H9 (cell line): ENCODE measurements around the gene RPRD2. TPM values are rescaled to one million over a fixed set of nuclear protein-coding genes. Genes with fewer than 3 reads are reported as not detected.

Source experiments
- DNase-seq: peaks from one replicate; pipeline ENCODE4 v3.0.0-alpha.2; 2017
- H2AFZ ChIP-seq: one replicate; pipeline ENCODE4 v1.6.1; 2013; ENCODE audit warnings: mild to moderate bottlenecking, low read length, control low read depth, moderate library complexity
- H2AK5ac ChIP-seq: 2 replicates; pipeline ENCODE4 v1.6.1; 2013; ENCODE audit warnings: low read length, control low read depth, mixed read lengths; ENCODE audit not compliant: insufficient read length
- H2BK120ac ChIP-seq: one replicate; pipeline ENCODE4 v1.6.1; 2013; ENCODE audit warnings: low read depth, mild to moderate bottlenecking, low read length, control low read depth, inconsistent platforms; ENCODE audit not compliant: poor library complexity, severe bottlenecking
- H2BK12ac ChIP-seq: 2 replicates; pipeline ENCODE4 v1.6.1; 2013; ENCODE audit warnings: low read length, control low read depth, mixed read lengths, low read depth; ENCODE audit not compliant: insufficient read length
- H2BK15ac ChIP-seq: 2 replicates; pipeline ENCODE4 v1.6.1; 2013; ENCODE audit warnings: low read depth, low read length, control low read depth
- H2BK20ac ChIP-seq: one replicate; pipeline ENCODE4 v1.6.1; 2013; ENCODE audit warnings: low read depth, mild to moderate bottlenecking, low read length, control low read depth, inconsistent platforms; ENCODE audit not compliant: poor library complexity, severe bottlenecking
- H2BK5ac ChIP-seq: 2 replicates; pipeline ENCODE4 v1.6.1; 2013; ENCODE audit warnings: low read length, control low read depth, mixed read lengths; ENCODE audit not compliant: insufficient read length
- H3K14ac ChIP-seq: 2 replicates; pipeline ENCODE4 v1.6.1; 2013; ENCODE audit warnings: low read length, control low read depth; ENCODE audit not compliant: insufficient read depth
- H3K18ac ChIP-seq: 2 replicates; pipeline ENCODE4 v1.6.1; 2013; ENCODE audit warnings: low read depth, mild to moderate bottlenecking, mixed read lengths, low read length, control low read depth; ENCODE audit not compliant: insufficient read length
- H3K23ac ChIP-seq: 2 replicates; pipeline ENCODE4 v1.6.1; 2013; ENCODE audit warnings: low read length, control low read depth, mixed read lengths, low read depth; ENCODE audit not compliant: insufficient read length
- H3K23me2 ChIP-seq: 2 replicates; pipeline ENCODE4 v1.6.1; 2013; ENCODE audit warnings: low read depth, mild to moderate bottlenecking, mixed read lengths, low read length, control low read depth; ENCODE audit not compliant: insufficient read length, poor library complexity, severe bottlenecking
- H3K27ac ChIP-seq: 2 replicates; pipeline ENCODE4 v1.5.1; 2013; ENCODE audit warnings: low read length, control low read depth, mixed read lengths, low read depth; ENCODE audit not compliant: insufficient read length
- H3K27me3 ChIP-seq: 2 replicates; pipeline ENCODE4 v1.6.1; 2013; ENCODE audit warnings: low read length, control low read depth, inconsistent platforms; ENCODE audit not compliant: insufficient read depth
- H3K4ac ChIP-seq: 2 replicates; pipeline ENCODE4 v1.6.1; 2013; ENCODE audit warnings: low read depth, mild to moderate bottlenecking, control low read depth, inconsistent platforms, low read length, moderate library complexity
- H3K4me1 ChIP-seq: 2 replicates; pipeline ENCODE4 v1.6.1; 2013; ENCODE audit warnings: low read length, control low read depth, inconsistent platforms; ENCODE audit not compliant: insufficient read depth
- H3K4me2 ChIP-seq: 2 replicates; pipeline ENCODE4 v1.6.1; 2013; ENCODE audit warnings: low read length, control low read depth, mixed read lengths; ENCODE audit not compliant: insufficient read length, insufficient read depth
- H3K56ac ChIP-seq: 2 replicates; pipeline ENCODE4 v1.6.1; 2013; ENCODE audit warnings: low read depth, mild to moderate bottlenecking, mixed read lengths, low read length, control low read depth; ENCODE audit not compliant: insufficient read length
- H3K79me1 ChIP-seq: 2 replicates; pipeline ENCODE4 v1.6.1; 2013; ENCODE audit warnings: low read depth, mild to moderate bottlenecking, moderate library complexity, low read length, control low read depth, inconsistent platforms; ENCODE audit not compliant: insufficient read depth, poor library complexity, severe bottlenecking
- H3K79me2 ChIP-seq: 2 replicates; pipeline ENCODE4 v1.6.1; 2013; ENCODE audit warnings: low read length, control low read depth, inconsistent platforms; ENCODE audit not compliant: insufficient read depth
- H3K9ac ChIP-seq: 2 replicates; pipeline ENCODE4 v1.6.1; 2013; ENCODE audit warnings: low read length, control low read depth, mixed read lengths; ENCODE audit not compliant: insufficient read length; ENCODE audit errors: extremely low read depth
- H3K9me3 ChIP-seq: one replicate; pipeline ENCODE4 v1.6.1; 2013; ENCODE audit warnings: low read depth, low read length, inconsistent platforms; ENCODE audit not compliant: control insufficient read depth
- H3T11ph ChIP-seq: one replicate; pipeline ENCODE4 v1.6.1; 2013; ENCODE audit warnings: mild to moderate bottlenecking, low read length, control low read depth, inconsistent platforms
- H4K20me1 ChIP-seq: one replicate; pipeline ENCODE4 v1.6.1; 2013; ENCODE audit not compliant: control insufficient read depth, insufficient read length, insufficient read depth
- H4K5ac ChIP-seq: 2 replicates; pipeline ENCODE4 v1.6.1; 2013; ENCODE audit warnings: low read depth, mild to moderate bottlenecking, mixed read lengths, low read length, control low read depth; ENCODE audit not compliant: insufficient read length
- H4K8ac ChIP-seq: replicated peaks from 2 replicates; pipeline ENCODE4 v1.6.1; 2013; ENCODE audit warnings: low read length, control low read depth, mixed read lengths, low read depth; ENCODE audit not compliant: insufficient read length
- H4K91ac ChIP-seq: 2 replicates; pipeline ENCODE4 v1.6.1; 2013; ENCODE audit warnings: low read depth, mild to moderate bottlenecking, moderate library complexity, mixed read lengths, low read length, control low read depth; ENCODE audit not compliant: insufficient read length
- H3K27ac Mint-ChIP-seq, 3 experiments: 2 replicates in 2 of 3; 3 replicates in 1 of 3; pipeline ENCODE4 v1.8.0; 2020 to 2021; ENCODE audit warnings: mixed read lengths in 3 of 3, mild to moderate bottlenecking in 1 of 3, moderate library complexity in 1 of 3
- H3K27me3 Mint-ChIP-seq: 2 replicates; pipeline ENCODE4 v1.8.0; 2021; ENCODE audit warnings: low read depth, mild to moderate bottlenecking, moderate library complexity, mixed read lengths
- H3K36me3 Mint-ChIP-seq, 3 experiments: 2 replicates in 2 of 3; 3 replicates in 1 of 3; pipeline ENCODE4 v1.8.0; 2020 to 2021; ENCODE audit warnings: low read depth in 3 of 3, mixed read lengths in 3 of 3; ENCODE audit not compliant: insufficient read depth in 1 of 3
- H3K4me1 Mint-ChIP-seq, 2 experiments: 2 replicates each; pipeline ENCODE4 v1.8.0; 2020; ENCODE audit warnings: mixed read lengths in 2 of 2
- H3K4me3 Mint-ChIP-seq, 2 experiments: 2 replicates in 1 of 2; 3 replicates in 1 of 2; pipeline ENCODE4 v1.8.0; 2020 to 2021; ENCODE audit warnings: mild to moderate bottlenecking in 2 of 2, mixed read lengths in 2 of 2, moderate library complexity in 1 of 2
- H3K9me3 Mint-ChIP-seq, 2 experiments: 2 replicates in 1 of 2; 3 replicates in 1 of 2; pipeline ENCODE4 v1.8.0; 2020; ENCODE audit warnings: mild to moderate bottlenecking in 2 of 2, mixed read lengths in 2 of 2, moderate library complexity in 1 of 2
- CTCF ChIP-seq: fragments of 200-600 bp; sonication (generic); conservative IDR thresholded peaks from 3 replicates; pipeline ENCODE4 v1.8.0; 2021; ENCODE audit warnings: antibody characterized with exemption, mild to moderate bottlenecking
- WGBS: extraction: QIAGEN DNeasy Blood & Tissue Kit; methylation state at CpG from one replicate; pipeline ENCODE4 v1.1.7; 2013; ENCODE audit warnings: missing lambda C conversion rate, low lambda C conversion rate, mixed read lengths; ENCODE audit not compliant: insufficient read length; ENCODE audit errors: extremely low coverage; 5-methylcytosine and 5-hydroxymethylcytosine counted together
- total RNA-seq: library from RNA; stranded (reverse); gene quantifications from 2 replicates; pipeline ENCODE4 v1.2.1, GENCODE V29; 2021

The RPRD2 gene
- total RNA-seq, 1 experiment from 2014 or later, result 39.0 TPM

GRCh38 chr1:150521196-150521968, 157.4 kb downstream of the RPRD2 start:
- Histone ChIP-seq H3K23me2 (peaks cover under 1% of the 10 kb centered on the region), H2BK120ac (no peak overlapping the region), H4K8ac (no peak overlapping the region), H3K56ac (no peak overlapping the region), H2BK5ac (no peak overlapping the region), H2AFZ (no peak overlapping the region), H3K9ac (no peak overlapping the region), H3T11ph (no peak overlapping the region), H3K79me2 (no peaks in the 10 kb centered on the region), H3K27ac (no peak overlapping the region), H3K4me1 (peaks cover under 1% of the 10 kb centered on the region; the same call in 1 of the 2 replicates), H3K18ac (no peak overlapping the region), H4K5ac (no peak overlapping the region), H4K91ac (no peak overlapping the region), H2BK12ac (no peak overlapping the region), H3K4me2 (no peak overlapping the region), H2BK15ac (no peak overlapping the region), H2AK5ac (no peak overlapping the region), H3K4ac (no peak overlapping the region), H3K9me3 (no peaks in the 10 kb centered on the region), H3K23ac (no peak overlapping the region), H3K79me1 (no peaks in the 10 kb centered on the region), H2BK20ac (no peak overlapping the region), H3K27me3 (no peaks in the 10 kb centered on the region), H3K14ac (no peak overlapping the region), H4K20me1 (no peaks in the 10 kb centered on the region)
- no peak for DNase-seq
- no peaks in the 10 kb centered on the region for H3K36me3 Mint-ChIP-seq
- no peak overlapping the region for H3K27ac Mint-ChIP-seq
- TF ChIP-seq CTCF, result no peak
- H3K9me3 Mint-ChIP-seq, result no peaks in the 10 kb centered on the region
- H3K4me1 Mint-ChIP-seq, result peaks cover 5 to 9% of the 10 kb centered on the region in 2 experiments
- WGBS, result no CpG with 5 or more reads among the region's 1 CpG
- H3K4me3 Mint-ChIP-seq, result no peak overlapping the region
- no peaks in the 10 kb centered on the region for H3K27me3 Mint-ChIP-seq
